HG02973 (cell line): Measurements from ENCODE around the gene OR4D5.
A peak's percentile ranks its signal among the peaks of the same experiment; 100 is the strongest.

Source experiments
- ATAC-seq: cut with Tn5 transposase; IDR thresholded peaks from one replicate; pipeline ENCODE4 v1.9.1; 2021; ENCODE audit warnings: moderate library complexity; ENCODE audit not compliant: unreplicated experiment

Gene OR4D5

DNA sequence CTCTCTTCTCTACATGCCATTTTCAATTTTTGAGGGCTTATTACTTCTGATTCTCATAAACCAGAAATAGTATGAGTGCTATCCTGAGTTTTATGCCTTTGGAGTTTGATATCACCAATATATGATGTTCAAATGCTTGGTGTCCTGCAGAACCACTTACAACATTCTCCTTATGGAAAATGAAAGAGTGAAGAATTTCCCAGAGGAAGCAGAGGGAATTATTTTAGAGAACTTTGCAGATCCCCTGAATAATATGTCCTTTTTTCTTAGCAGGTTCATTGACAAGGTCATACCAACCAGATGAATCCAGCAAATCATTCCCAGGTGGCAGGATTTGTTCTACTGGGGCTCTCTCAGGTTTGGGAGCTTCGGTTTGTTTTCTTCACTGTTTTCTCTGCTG is at the start of gene OR4D5:
Gene OR4D5, plus strand, starts transcription at position 301 of the 400 bp plus-strand sequence. Its CDS starts 0 bp downstream, at position 301.
- no peak for ATAC-seq

DNA sequence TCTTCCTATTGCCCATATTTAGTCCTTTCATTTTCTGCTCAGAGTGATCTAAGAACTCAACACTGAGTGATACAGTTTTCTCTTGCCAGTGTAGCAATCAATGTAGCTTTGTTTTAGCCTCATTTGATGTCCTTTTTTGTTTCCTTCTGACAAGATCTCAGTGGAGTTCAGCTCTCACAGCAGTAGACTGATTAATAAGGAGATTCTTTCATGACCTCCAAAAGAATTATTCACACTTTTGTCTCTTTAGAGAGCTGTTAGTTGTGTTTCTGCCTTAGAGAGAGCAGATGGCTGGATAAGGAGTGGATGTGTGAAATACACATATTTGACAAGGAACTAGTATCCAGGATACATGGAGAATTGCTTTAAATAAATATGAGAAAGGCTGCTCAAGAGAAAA is 47.4 kb upstream of the OR4D5 start:
- no peak for ATAC-seq

GRCh38 chr11:123899792-123900191 is 39.6 kb upstream of the OR4D5 start:
- ATAC-seq, result no peak

- ATAC-seq, result no peak
Observed at GRCh38 chr11:123901867-123902266, 37.5 kb upstream of the OR4D5 start, which contains the start of gene OR8D4. TSS of gene OR8D4 (plus strand) at chr11:123902167. CDS start at chr11:123906432, 4,265 bp downstream.

DNA sequence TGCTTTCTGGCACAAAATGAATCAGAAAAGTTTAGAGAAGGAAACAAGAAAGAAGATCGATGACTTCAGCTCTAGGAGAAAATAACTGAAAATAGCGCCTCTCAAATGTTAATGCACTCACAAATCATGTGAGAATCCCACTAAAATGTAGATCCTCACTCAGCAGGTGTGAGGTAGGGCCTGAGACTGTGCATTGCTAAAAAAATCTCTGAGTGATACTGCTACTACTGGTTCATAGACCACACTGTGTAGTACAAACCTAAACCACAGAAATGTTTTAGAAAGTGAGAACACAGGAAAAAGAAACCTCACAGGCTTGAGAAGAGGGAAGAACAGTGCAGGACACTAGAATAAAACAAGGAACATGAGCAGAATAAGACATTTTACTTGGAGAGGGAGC is 35.5 kb upstream of the OR4D5 start:
- ATAC-seq, result peak; percentile 83

DNA sequence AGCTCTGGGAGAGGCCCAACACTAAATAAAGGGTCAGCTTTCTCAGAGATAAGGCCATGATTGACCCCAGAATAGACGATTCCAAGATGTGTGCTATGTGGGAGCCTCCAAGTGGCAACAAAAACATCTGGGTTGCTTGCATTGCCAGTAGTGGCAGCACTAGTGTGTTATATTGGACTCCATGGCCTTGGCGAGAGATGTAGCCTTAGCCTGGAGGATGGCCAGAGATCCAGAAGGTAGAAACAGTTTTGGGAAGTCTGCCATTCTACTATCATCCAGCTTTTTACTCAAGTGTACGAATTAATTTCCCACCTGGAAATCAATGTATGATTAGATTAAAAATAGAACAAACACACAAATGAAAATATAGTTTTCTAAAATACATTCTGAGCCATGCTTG is 34.5 kb upstream of the OR4D5 start:
- no peak for ATAC-seq

- ATAC-seq, result no peak
Observed at GRCh38 chr11:123905826-123906225, 33.6 kb upstream of the OR4D5 start.

DNA sequence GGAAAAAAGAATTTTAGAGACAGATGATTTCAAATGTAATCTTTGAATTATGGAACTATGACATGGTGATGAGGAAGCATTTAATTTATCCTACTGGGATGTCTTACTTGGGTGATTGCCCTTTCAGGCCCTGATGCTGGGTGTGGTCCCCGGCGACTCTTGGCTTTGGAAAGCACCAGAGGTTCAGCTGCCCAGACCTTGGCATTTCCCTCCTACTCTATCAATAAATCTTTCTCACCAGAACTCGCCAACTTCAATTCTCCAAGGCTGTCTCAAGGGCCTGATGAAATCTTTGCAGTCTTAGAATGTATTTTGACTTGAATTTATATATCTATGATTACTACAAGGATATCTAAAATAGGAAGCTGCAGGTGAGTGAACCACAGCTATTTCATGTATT is 18.5 kb upstream of the OR4D5 start:
- no peak for ATAC-seq

DNA sequence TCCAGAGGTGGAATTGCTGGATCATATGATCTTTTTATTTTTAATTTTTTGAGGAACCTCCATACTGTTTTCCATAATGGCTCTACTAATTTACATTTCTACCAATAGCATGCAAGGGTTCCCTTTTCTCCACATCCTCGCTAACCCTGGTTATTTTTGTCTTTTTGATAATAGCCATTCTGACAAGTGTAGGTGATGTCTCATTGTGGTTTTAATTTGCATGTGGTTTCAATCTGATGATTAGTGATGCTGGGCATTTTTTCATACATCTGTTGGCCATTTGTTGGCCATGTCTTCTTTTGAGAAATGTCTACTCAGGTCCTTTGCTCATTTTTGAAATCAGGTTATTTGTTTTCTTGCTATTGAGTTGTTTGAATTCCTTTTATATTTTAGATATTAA is 15.4 kb upstream of the OR4D5 start:
- ATAC-seq, result no peak

DNA sequence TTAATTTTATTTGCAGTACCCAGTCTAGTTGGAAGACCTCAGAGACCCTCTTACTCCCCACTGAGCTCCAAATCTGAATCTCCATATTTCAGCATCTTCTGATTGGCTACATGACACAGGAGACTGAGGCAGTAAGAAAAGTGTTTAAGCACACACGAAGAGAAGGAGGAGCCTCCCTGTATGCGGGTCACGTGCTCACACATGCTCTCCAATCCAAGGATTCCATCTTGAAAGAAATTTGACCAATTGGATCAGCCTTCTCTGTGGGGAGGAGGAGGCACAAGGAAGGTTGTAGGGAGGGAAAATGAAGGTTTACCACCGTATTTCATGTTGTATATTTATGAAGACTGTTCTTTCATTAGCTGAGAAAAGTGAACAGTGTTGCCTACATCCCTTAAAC is 3.0 kb downstream of the OR4D5 start:
- ATAC-seq, result no peak

- ATAC-seq, result no peak
Observed at GRCh38 chr11:123943738-123944137, 4.3 kb downstream of the OR4D5 start, which contains the start of gene OR6T1. TSS of gene OR6T1 (minus strand) at chr11:123943838. CDS start at chr11:123943838, 0 bp downstream.

- no peak for ATAC-seq
Observed at GRCh38 chr11:123945132-123945531, 5.7 kb downstream of the OR4D5 start.

- ATAC-seq, result no peak
Observed at GRCh38 chr11:123956752-123957151, 17.3 kb downstream of the OR4D5 start.

GRCh38 chr11:123973816-123974215 is 34.4 kb downstream of the OR4D5 start:
- no peak for ATAC-seq

- no peak for ATAC-seq
Observed at GRCh38 chr11:123976770-123977560, 37.5 kb downstream of the OR4D5 start.

DNA sequence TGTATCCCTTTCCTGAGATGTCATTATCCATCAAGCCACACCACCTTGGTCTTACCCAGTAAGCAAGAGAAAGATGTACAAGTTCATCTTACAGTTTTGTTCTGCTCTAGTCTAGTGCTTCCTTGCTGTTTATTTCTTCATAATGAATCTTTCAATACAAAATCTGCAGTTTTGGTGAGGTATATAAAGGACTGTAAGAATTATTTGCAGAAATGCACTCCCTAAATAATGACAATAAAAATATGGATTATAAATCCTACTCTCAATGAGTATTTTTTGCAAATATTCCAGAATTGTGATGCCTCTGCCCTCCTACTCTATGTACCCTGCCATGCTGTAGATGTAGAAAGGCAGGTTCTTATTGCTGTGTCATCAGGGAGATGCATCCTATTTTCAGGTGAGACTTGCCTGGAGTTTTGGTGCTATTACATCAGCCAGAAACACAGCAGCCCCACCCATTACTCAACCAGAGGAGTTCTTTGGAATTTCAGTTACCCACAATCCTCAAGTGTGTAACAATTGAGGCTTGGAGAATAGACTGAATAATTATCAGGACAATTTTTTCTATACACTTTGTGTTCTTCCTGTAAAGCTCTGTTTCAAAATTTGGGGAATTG is 38.4 kb downstream of the OR4D5 start, which contains the start of gene OR10S1:
Gene OR10S1, minus strand, starts transcription at position 51 of the 617 bp plus-strand sequence. CDS start 117 bp downstream, outside the sequence.
- no peak for ATAC-seq

GRCh38 chr11:123979311-123979710 is 39.9 kb downstream of the OR4D5 start:
- no peak for ATAC-seq
